B cell (primary cell): ENCODE measurements around the gene B9D2.

Experiments
- EZH2 ChIP-seq: IDR thresholded peaks from 2 replicates; pipeline ENCODE4 v1.6.1; 2012; ENCODE audit warnings: borderline replicate concordance, low read depth, mild to moderate bottlenecking, moderate library complexity, low read length; ENCODE audit not compliant: insufficient read depth, poor library complexity, severe bottlenecking
- TF ChIP-seq, protein P1 (sequence below): fragments of 200-600 bp; IDR thresholded peaks from one replicate; pipeline ENCODE4 v1.8.0; 2022; ENCODE audit warnings: antibody characterized with exemption, mild to moderate bottlenecking

GRCh38 chr19:41307090-41307875 lies 56.7 kb downstream of the B9D2 start:
- no peak for TF ChIP-seq EZH2
- TF ChIP-seq, protein P1, sequence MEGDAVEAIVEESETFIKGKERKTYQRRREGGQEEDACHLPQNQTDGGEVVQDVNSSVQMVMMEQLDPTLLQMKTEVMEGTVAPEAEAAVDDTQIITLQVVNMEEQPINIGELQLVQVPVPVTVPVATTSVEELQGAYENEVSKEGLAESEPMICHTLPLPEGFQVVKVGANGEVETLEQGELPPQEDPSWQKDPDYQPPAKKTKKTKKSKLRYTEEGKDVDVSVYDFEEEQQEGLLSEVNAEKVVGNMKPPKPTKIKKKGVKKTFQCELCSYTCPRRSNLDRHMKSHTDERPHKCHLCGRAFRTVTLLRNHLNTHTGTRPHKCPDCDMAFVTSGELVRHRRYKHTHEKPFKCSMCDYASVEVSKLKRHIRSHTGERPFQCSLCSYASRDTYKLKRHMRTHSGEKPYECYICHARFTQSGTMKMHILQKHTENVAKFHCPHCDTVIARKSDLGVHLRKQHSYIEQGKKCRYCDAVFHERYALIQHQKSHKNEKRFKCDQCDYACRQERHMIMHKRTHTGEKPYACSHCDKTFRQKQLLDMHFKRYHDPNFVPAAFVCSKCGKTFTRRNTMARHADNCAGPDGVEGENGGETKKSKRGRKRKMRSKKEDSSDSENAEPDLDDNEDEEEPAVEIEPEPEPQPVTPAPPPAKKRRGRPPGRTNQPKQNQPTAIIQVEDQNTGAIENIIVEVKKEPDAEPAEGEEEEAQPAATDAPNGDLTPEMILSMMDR, result no peak
